D721Med (cell line): Measurements from ENCODE around the gene MVD.

Experiments
- DNase-seq: peaks from one replicate; pipeline ENCODE4 v3.0.0; 2011; ENCODE audit warnings: low spot score; ENCODE audit not compliant: insufficient read length
- FAIRE-seq: peaks from 2 replicates; lab custom pipeline; 2011; peaks lifted over from hg19 to GRCh38; lab: Jason Lieb, UNC
- CTCF ChIP-seq: IDR thresholded peaks from 2 replicates; pipeline ENCODE4 v1.5.1; 2012; ENCODE audit warnings: mild to moderate bottlenecking, control low read depth; ENCODE audit not compliant: insufficient read depth; ENCODE audit errors: missing control alignments

Gene MVD

GRCh38 chr16:88619859-88620815 lies 42.8 kb downstream of the MVD start:
- no peak for FAIRE-seq
- DNase-seq: no peak
- TF ChIP-seq CTCF: no peak

GRCh38 chr16:88618956-88619667 lies 43.8 kb downstream of the MVD start:
- DNase-seq (no peak), FAIRE-seq (no peak)
- no peak for TF ChIP-seq CTCF

GRCh38 chr16:88618182-88618955 lies 44.5 kb downstream of the MVD start:
- TF ChIP-seq CTCF: no peak
- DNase-seq: no peak
- no peak for FAIRE-seq

- DNase-seq: no peak
- TF ChIP-seq CTCF: no peak
- FAIRE-seq: no peak
Observed at GRCh38 chr16:88617268-88618031, 45.4 kb downstream of the MVD start.

- TF ChIP-seq CTCF: no peak
- no peak for DNase-seq
- no peak for FAIRE-seq
Observed at GRCh38 chr16:88616736-88617135, 46.2 kb downstream of the MVD start.

- DNase-seq (no peak), FAIRE-seq (no peak)
- TF ChIP-seq CTCF: no peak
Observed at GRCh38 chr16:88616320-88616719, 46.6 kb downstream of the MVD start.
